ENCODE results near the gene GRIN2D.

The GRIN2D gene

GRCh38 chr19:48441360-48442050 is 48.0 kb downstream of the GRIN2D start:
- DNase-seq (ENCODE audit: low read depth in 2 of 2): no peak

- DNase-seq (ENCODE audit: low read depth in 2 of 2): no peak
Observed at GRCh38 chr19:48442116-48443035, 48.9 kb downstream of the GRIN2D start.

GRCh38 chr19:48443256-48443655 is 49.8 kb downstream of the GRIN2D start:
- no peak for DNase-seq (ENCODE audit: low read depth in 2 of 2)
